Astrocyte of the cerebellum (primary cell): Measurements from ENCODE around the gene NEIL3.

ENCODE experiments used
- DNase-seq: peaks from one replicate; pipeline ENCODE4 v3.0.0-alpha.2; 2011; ENCODE audit warnings: low read depth
- H3K4me3 ChIP-seq: 2 replicates; pipeline ENCODE4 v1.5.1; 2011; ENCODE audit warnings: mild to moderate bottlenecking, low read depth, low read length, moderate library complexity
- in situ Hi-C: cut with HindIII; loops from 2 replicates; pipeline ENCODE4 v1.10.0; 2017; ENCODE audit warnings: low sequenced_read_pairs
- TF ChIP-seq, protein P1 (sequence below): IDR thresholded peaks from 2 replicates; pipeline ENCODE4 v1.5.1; 2012; ENCODE audit warnings: low read length, low read depth, moderate library complexity, mild to moderate bottlenecking; ENCODE audit errors: missing control alignments

Gene NEIL3

DNA sequence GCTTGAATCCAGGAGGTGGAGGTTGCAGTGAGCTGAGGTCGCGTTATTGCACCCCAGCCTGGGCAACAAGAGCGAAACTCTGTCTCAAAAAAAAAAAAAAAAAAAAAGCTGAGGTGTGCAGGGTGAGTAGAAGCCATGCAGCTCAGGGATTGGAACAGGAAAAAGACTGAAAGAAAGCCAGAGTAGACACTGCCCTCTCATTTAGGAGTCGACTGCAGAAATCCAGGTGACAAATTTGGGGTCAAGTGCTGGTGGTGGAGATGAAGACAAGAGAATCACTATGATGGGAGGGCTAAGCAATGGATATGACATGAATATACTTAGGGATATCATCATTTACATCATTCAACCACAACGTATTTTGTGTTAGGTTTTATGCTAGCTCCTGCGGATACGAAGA, 1.9 kb downstream of the NEIL3 start:
- in situ Hi-C loops: no loop called here
- H3K4me3 ChIP-seq: no peak overlapping the region
- DNase-seq: no peak
- TF ChIP-seq, protein P1, sequence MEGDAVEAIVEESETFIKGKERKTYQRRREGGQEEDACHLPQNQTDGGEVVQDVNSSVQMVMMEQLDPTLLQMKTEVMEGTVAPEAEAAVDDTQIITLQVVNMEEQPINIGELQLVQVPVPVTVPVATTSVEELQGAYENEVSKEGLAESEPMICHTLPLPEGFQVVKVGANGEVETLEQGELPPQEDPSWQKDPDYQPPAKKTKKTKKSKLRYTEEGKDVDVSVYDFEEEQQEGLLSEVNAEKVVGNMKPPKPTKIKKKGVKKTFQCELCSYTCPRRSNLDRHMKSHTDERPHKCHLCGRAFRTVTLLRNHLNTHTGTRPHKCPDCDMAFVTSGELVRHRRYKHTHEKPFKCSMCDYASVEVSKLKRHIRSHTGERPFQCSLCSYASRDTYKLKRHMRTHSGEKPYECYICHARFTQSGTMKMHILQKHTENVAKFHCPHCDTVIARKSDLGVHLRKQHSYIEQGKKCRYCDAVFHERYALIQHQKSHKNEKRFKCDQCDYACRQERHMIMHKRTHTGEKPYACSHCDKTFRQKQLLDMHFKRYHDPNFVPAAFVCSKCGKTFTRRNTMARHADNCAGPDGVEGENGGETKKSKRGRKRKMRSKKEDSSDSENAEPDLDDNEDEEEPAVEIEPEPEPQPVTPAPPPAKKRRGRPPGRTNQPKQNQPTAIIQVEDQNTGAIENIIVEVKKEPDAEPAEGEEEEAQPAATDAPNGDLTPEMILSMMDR: no peak

DNA sequence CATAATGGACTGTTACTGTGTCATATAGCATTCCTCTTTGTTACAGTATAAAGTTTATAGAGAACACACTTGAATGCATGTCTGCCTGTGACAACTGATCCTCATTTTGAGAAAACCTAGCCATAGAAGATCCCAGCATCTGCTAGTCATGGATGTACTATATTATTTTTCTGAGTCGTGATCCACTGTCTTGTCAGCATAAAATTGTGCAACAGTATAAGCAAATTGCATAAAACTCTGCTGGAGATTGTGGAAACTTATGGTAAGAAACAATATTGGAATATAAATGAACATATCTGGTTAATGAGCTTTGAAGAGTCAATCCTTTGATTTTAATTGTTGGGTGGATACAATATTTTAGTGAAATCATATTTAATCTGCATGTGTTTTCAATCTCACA, 3.6 kb downstream of the NEIL3 start:
- in situ Hi-C loops: no loop called here
- DNase-seq: no peak
- TF ChIP-seq, protein P1: no peak
- H3K4me3 ChIP-seq: no peak overlapping the region

DNA sequence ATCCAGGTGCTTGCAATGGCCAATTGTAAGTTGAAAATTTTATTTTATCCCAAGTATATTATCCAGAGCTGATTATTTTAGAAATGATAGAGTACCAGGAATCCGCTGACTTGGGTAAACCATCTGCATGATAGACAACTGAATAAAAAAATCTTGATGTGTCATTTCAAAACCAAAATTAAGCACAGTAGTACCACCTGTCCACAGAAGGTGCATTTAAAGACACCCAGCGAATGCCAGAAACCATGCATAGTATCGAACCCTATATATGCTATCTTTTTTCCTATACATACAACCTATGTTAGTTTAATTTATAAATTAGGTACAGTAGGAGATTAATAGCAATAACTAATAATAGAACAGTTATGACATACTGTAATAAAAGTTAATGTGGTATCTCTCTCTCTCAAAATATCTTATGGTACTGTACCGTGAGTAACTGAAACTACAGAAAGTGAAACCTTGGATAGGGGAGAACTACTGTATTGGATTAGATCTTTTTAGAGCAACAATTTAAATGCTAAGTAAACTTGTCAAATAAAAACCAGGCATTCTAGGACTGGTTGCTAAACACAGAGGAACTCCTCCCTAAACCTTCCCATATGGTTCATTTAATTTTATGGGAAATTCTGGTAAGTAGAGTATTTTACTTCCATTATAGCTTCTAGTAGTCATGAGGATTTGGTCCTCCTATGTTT, 6.2 kb downstream of the NEIL3 start:
- TF ChIP-seq, protein P1: no peak
- DNase-seq: no peak
- in situ Hi-C loops: no loop called here

DNA sequence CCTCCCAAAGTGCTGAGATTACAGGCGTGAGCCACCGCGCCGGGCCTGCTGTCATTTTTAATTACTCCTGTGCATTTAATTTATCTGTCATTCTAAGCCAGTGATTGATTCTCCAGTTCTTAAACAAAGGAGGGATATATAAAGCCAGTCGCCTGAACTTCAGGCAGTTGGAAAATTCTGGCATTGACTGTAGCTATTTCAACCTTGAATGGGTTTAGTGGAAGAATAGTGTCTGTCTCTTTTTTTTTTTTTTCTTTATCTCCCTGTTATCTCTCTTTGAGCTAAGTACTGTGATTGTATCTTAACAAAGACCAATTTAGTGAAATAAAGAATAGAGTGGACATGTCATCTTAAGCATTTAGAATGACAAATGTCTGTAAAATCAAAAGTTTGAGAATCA, 11.0 kb downstream of the NEIL3 start:
- DNase-seq: no peak
- in situ Hi-C loops: no loop called here
- H3K4me3 ChIP-seq: no peak overlapping the region
- TF ChIP-seq, protein P1: no peak

More for the DNA sequence above, 6.2 kb downstream of the NEIL3 start:
- H3K4me3 ChIP-seq: no peak overlapping the region

DNA sequence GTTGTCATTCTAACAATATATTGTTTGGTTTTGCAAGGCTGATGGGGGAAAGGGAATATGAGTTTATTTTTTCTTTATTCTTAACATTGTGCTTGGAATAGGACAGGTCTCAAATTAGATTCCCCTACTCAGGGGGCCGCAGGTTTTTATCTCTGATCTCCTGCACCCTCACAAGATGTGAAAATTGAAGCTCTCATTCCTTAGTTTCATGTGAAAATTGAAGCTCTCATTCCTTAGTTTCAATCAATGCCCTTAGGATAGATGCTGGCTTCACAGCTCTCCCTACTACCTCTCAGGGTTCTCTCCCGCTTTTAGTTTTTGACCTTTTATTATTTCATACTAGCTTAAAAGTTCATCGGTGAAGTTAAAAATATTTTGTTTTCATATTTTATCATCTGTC, 12.0 kb downstream of the NEIL3 start:
- TF ChIP-seq, protein P1: no peak
- no peak for DNase-seq
- H3K4me3 ChIP-seq: no peak overlapping the region
- in situ Hi-C loops: no loop called here

DNA sequence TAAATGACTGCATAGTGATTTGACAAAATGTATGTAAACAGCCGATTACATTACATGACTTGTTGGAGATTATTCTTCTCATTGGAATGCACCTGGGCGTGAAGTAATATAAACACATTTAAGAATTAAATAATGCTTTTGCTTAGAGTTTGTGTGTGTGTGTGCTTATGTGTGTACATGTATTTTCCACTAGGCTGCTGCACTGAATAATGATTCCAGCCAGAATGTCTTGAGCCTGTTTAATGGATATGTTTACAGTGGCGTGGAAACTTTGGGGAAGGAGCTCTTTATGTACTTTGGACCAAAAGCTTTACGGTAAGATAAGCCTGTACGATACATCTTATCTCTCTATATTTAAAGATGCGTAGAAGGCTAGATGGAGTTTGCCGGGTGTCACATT, 12.6 kb downstream of the NEIL3 start:
- no peak for DNase-seq
- TF ChIP-seq, protein P1: no peak
- in situ Hi-C loops: no loop called here
- no peak overlapping the region for H3K4me3 ChIP-seq
